GM23338 (cell line): ENCODE data around the gene CMC2. TPM values are rescaled to one million over a fixed set of nuclear protein-coding genes. Genes with fewer than 3 reads are reported as not detected.

Experiments
- ATAC-seq: fragments of 200-7000 bp; cut with Tn5 transposase; 3 replicates; pipeline ENCODE4 v1.9.1; 2020
- DNase-seq: peaks from one replicate; pipeline ENCODE4 v3.0.0-alpha.2; 2015; ENCODE audit warnings: low spot score
- H2AFZ ChIP-seq: fragments of 200-600 bp; sonication (generic); 2 replicates; pipeline ENCODE4 v1.8.0; 2016; ENCODE audit warnings: antibody characterized with exemption, mild to moderate bottlenecking, moderate library complexity
- H3F3A ChIP-seq: fragments of 200-600 bp; sonication (generic); replicated peaks from 2 replicates; pipeline ENCODE4 v1.8.0; 2017; ENCODE audit warnings: antibody characterized with exemption, mixed run types, low read depth
- H3K27ac ChIP-seq: fragments of 200-600 bp; sonication (generic); 2 replicates; pipeline ENCODE4 v1.6.1; 2016; ENCODE audit warnings: low read depth
- H3K27me3 ChIP-seq: fragments of 200-600 bp; sonication (generic); 2 replicates; pipeline ENCODE4 v1.8.0; 2016; ENCODE audit warnings: mild to moderate bottlenecking, mixed run types, moderate library complexity; ENCODE audit not compliant: insufficient read depth
- H3K36me3 ChIP-seq: fragments of 200-600 bp; sonication (generic); 2 replicates; pipeline ENCODE4 v1.8.0; 2016; ENCODE audit warnings: mild to moderate bottlenecking; ENCODE audit not compliant: insufficient read depth
- H3K4me1 ChIP-seq: fragments of 200-600 bp; sonication (generic); 2 replicates; pipeline ENCODE4 v1.8.0; 2016; ENCODE audit warnings: mild to moderate bottlenecking, moderate library complexity; ENCODE audit not compliant: insufficient read depth
- H3K4me2 ChIP-seq: fragments of 200-600 bp; sonication (generic); 2 replicates; pipeline ENCODE4 v1.7.1; 2017; ENCODE audit warnings: mixed run types
- H3K4me3 ChIP-seq: fragments of 200-600 bp; sonication (generic); 2 replicates; pipeline ENCODE4 v1.6.1; 2016; ENCODE audit warnings: mixed run types
- H3K79me2 ChIP-seq: fragments of 200-600 bp; sonication (generic); replicated peaks from 2 replicates; pipeline ENCODE4 v1.8.0; 2017; ENCODE audit warnings: mild to moderate bottlenecking; ENCODE audit not compliant: insufficient read depth
- H3K9me2 ChIP-seq: fragments of 200-600 bp; sonication (generic); 2 replicates; pipeline ENCODE4 v1.8.0; 2017; ENCODE audit not compliant: insufficient read depth
- H4K20me1 ChIP-seq: fragments of 200-600 bp; sonication (generic); replicated peaks from 2 replicates; pipeline ENCODE4 v1.8.0; 2017; ENCODE audit warnings: mild to moderate bottlenecking; ENCODE audit not compliant: insufficient read depth
- H3K27ac Mint-ChIP-seq: 2 replicates; pipeline ENCODE4 v1.8.0; 2020; ENCODE audit warnings: inconsistent platforms, mild to moderate bottlenecking, moderate library complexity, mixed read lengths
- H3K27me3 Mint-ChIP-seq: 3 replicates; pipeline ENCODE4 v1.8.0; 2022; ENCODE audit warnings: low read depth, mild to moderate bottlenecking, moderate library complexity, mixed read lengths, inconsistent platforms; ENCODE audit not compliant: insufficient read depth, poor library complexity
- H3K36me3 Mint-ChIP-seq: 3 replicates; pipeline ENCODE4 v1.8.0; 2021; ENCODE audit warnings: low read depth, mild to moderate bottlenecking, inconsistent platforms, moderate library complexity, mixed read lengths
- H3K4me1 Mint-ChIP-seq: 3 replicates; pipeline ENCODE4 v1.8.0; 2020; ENCODE audit warnings: mild to moderate bottlenecking, inconsistent platforms, mixed read lengths
- H3K4me3 Mint-ChIP-seq: 3 replicates; pipeline ENCODE4 v1.8.0; 2021; ENCODE audit warnings: moderate library complexity, mild to moderate bottlenecking, inconsistent platforms, mixed read lengths
- H3K9me3 Mint-ChIP-seq: 3 replicates; pipeline ENCODE4 v1.8.0; 2020; ENCODE audit warnings: moderate library complexity, mild to moderate bottlenecking, inconsistent platforms, mixed read lengths
- CREB1 ChIP-seq: fragments of 250-450 bp; sonication (Bioruptor Pico); IDR thresholded peaks from 2 replicates; pipeline ENCODE4 v1.5.0; 2020; ENCODE audit warnings: low read depth, mild to moderate bottlenecking, moderate library complexity
- EZH2 ChIP-seq: fragments of 200-600 bp; sonication (generic); IDR thresholded peaks from one replicate; pipeline ENCODE4 v1.8.0; 2017; ENCODE audit warnings: antibody characterized with exemption, mild to moderate bottlenecking, low read depth; ENCODE audit not compliant: unreplicated experiment
- EZH2phosphoT487 ChIP-seq: fragments of 200-600 bp; sonication (generic); IDR thresholded peaks from one replicate; pipeline ENCODE4 v1.8.1; 2018; ENCODE audit warnings: antibody characterized with exemption; ENCODE audit not compliant: unreplicated experiment
- JUNB ChIP-seq: IDR thresholded peaks from one replicate; pipeline ENCODE4 v1.6.1; 2016; ENCODE audit warnings: antibody characterized with exemption; ENCODE audit not compliant: unreplicated experiment
- NANOG ChIP-seq: IDR thresholded peaks from 2 replicates; pipeline ENCODE4 v1.6.1; 2016; ENCODE audit warnings: antibody characterized with exemption, borderline replicate concordance
- POLR2AphosphoS5 ChIP-seq: IDR thresholded peaks from 2 replicates; pipeline ENCODE4 v1.6.1; 2016; ENCODE audit warnings: antibody characterized with exemption, low read depth
- STAT1 ChIP-seq: IDR thresholded peaks from one replicate; pipeline ENCODE4 v1.6.1; 2016; ENCODE audit warnings: antibody characterized with exemption; ENCODE audit not compliant: unreplicated experiment
- polyA plus RNA-seq: library from polyadenylated mRNA; unstranded; fragments of >200 nt; fragmentation: Nextera tagmentation; extraction: Ambion mirVana; gene quantifications from 2 replicates; pipeline ENCODE4 v1.2.1, GENCODE V29; 2016
- total RNA-seq: library from RNA; depleted of rRNA; stranded (reverse); fragments of >200 nt; shearing (Covaris generic); gene quantifications from 2 replicates; pipeline ENCODE4 v1.2.3, GENCODE V29; 2014
- TF ChIP-seq, protein P1 (sequence below): IDR thresholded peaks from 2 replicates; pipeline ENCODE4 v1.6.1; 2016; ENCODE audit warnings: antibody characterized with exemption
- TF ChIP-seq, protein P2 (sequence below): fragments of 250-450 bp; sonication (Bioruptor Pico); IDR thresholded peaks from 2 replicates; pipeline ENCODE4 v1.5.0; 2020; ENCODE audit warnings: mild to moderate bottlenecking, moderate library complexity

CMC2 gene
- total and polyA plus RNA-seq, 2 experiments from 2014 or later = 35.7 to 211 TPM

DNA sequence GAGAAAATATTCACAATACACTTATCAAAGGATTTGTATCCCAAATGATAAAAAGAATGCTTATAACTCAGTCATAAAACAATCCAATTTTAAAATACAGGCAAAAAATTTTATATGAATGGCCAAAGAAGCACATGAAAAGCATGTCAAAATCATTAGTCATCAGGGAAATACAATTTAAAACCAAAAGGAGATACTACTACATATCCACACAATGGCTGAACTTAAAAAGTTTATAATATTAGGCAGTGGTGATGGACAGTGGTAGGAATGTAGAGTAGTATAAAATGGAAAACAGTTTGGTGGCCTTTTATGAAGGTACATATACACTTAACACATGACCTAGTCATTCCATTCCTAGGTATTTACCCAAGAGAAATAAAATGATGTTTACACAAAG lies 12.2 kb downstream of the CMC2 start:
- H3K4me3 ChIP-seq = no peak overlapping the region
- no peaks in the 10 kb centered on the region for H3K4me1 ChIP-seq
- H3K27ac ChIP-seq = no peak overlapping the region
- Mint-ChIP-seq H3K9me3 (no peaks in the 10 kb centered on the region), H3K4me1 (no peaks in the 10 kb centered on the region; the same call in 2 of the 3 replicates), H3K4me3 (no peak overlapping the region), H3K27ac (no peak overlapping the region), H3K36me3 (peaks cover 4% of the 10 kb centered on the region; the same call in 1 of the 3 replicates), H3K27me3 (peaks cover 5% of the 10 kb centered on the region)
- H3K9me2 ChIP-seq = no peaks in the 10 kb centered on the region
- no peak for ATAC-seq
- no peak for TF ChIP-seq CREB1
- no peak for TF ChIP-seq JUNB
- TF ChIP-seq, protein P1, sequence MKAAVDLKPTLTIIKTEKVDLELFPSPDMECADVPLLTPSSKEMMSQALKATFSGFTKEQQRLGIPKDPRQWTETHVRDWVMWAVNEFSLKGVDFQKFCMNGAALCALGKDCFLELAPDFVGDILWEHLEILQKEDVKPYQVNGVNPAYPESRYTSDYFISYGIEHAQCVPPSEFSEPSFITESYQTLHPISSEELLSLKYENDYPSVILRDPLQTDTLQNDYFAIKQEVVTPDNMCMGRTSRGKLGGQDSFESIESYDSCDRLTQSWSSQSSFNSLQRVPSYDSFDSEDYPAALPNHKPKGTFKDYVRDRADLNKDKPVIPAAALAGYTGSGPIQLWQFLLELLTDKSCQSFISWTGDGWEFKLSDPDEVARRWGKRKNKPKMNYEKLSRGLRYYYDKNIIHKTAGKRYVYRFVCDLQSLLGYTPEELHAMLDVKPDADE = no peak
- no peak for TF ChIP-seq EZH2
- TF ChIP-seq STAT1 = no peak
- no peak for TF ChIP-seq NANOG
- TF ChIP-seq POLR2AphosphoS5 = no peak
- H3K36me3 ChIP-seq = no peaks in the 10 kb centered on the region
- DNase-seq = no peak
- H4K20me1 ChIP-seq = peaks cover 26% of the 10 kb centered on the region
- no peak overlapping the region for H2AFZ ChIP-seq
- H3F3A ChIP-seq = no peaks in the 10 kb centered on the region
- H3K4me2 ChIP-seq = no peak overlapping the region
- H3K79me2 ChIP-seq = peaks cover 86% of the 10 kb centered on the region
- H3K27me3 ChIP-seq = no peaks in the 10 kb centered on the region

DNA sequence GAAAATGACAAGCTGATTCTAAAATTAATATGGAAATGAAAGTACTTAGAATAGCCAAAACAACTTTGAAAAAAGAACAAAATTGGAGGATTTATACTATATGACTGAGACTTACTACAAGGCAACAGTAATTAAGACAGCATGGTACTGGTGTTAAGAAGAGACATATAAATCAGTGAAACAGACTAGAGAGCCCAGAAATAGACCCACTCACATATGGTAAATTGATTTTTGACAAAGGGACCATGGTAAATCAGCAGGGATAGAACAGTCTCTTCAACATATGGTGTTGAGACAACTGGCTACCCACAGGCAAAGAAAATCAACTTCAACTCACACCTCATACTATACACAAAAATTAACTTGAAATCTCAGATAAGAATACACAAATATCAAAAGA lies 12.9 kb downstream of the CMC2 start:
- Mint-ChIP-seq H3K27ac (no peak overlapping the region), H3K36me3 (peaks cover 4% of the 10 kb centered on the region; the same call in 1 of the 3 replicates), H3K9me3 (no peaks in the 10 kb centered on the region), H3K4me1 (peaks cover 1% of the 10 kb centered on the region; the same call in 2 of the 3 replicates), H3K27me3 (peaks cover 7% of the 10 kb centered on the region), H3K4me3 (no peak overlapping the region)
- Histone ChIP-seq H3K9me2 (no peaks in the 10 kb centered on the region), H3K79me2 (peaks cover 79% of the 10 kb centered on the region), H2AFZ (no peak overlapping the region), H3K4me1 (no peaks in the 10 kb centered on the region), H3K27me3 (no peaks in the 10 kb centered on the region), H3K4me3 (no peak overlapping the region), H3K27ac (no peak overlapping the region), H3K4me2 (no peak overlapping the region), H3K36me3 (no peaks in the 10 kb centered on the region), H4K20me1 (peaks cover 24% of the 10 kb centered on the region), H3F3A (no peaks in the 10 kb centered on the region)
- DNase-seq = no peak
- no peak for ATAC-seq
- TF ChIP-seq, protein P2, sequence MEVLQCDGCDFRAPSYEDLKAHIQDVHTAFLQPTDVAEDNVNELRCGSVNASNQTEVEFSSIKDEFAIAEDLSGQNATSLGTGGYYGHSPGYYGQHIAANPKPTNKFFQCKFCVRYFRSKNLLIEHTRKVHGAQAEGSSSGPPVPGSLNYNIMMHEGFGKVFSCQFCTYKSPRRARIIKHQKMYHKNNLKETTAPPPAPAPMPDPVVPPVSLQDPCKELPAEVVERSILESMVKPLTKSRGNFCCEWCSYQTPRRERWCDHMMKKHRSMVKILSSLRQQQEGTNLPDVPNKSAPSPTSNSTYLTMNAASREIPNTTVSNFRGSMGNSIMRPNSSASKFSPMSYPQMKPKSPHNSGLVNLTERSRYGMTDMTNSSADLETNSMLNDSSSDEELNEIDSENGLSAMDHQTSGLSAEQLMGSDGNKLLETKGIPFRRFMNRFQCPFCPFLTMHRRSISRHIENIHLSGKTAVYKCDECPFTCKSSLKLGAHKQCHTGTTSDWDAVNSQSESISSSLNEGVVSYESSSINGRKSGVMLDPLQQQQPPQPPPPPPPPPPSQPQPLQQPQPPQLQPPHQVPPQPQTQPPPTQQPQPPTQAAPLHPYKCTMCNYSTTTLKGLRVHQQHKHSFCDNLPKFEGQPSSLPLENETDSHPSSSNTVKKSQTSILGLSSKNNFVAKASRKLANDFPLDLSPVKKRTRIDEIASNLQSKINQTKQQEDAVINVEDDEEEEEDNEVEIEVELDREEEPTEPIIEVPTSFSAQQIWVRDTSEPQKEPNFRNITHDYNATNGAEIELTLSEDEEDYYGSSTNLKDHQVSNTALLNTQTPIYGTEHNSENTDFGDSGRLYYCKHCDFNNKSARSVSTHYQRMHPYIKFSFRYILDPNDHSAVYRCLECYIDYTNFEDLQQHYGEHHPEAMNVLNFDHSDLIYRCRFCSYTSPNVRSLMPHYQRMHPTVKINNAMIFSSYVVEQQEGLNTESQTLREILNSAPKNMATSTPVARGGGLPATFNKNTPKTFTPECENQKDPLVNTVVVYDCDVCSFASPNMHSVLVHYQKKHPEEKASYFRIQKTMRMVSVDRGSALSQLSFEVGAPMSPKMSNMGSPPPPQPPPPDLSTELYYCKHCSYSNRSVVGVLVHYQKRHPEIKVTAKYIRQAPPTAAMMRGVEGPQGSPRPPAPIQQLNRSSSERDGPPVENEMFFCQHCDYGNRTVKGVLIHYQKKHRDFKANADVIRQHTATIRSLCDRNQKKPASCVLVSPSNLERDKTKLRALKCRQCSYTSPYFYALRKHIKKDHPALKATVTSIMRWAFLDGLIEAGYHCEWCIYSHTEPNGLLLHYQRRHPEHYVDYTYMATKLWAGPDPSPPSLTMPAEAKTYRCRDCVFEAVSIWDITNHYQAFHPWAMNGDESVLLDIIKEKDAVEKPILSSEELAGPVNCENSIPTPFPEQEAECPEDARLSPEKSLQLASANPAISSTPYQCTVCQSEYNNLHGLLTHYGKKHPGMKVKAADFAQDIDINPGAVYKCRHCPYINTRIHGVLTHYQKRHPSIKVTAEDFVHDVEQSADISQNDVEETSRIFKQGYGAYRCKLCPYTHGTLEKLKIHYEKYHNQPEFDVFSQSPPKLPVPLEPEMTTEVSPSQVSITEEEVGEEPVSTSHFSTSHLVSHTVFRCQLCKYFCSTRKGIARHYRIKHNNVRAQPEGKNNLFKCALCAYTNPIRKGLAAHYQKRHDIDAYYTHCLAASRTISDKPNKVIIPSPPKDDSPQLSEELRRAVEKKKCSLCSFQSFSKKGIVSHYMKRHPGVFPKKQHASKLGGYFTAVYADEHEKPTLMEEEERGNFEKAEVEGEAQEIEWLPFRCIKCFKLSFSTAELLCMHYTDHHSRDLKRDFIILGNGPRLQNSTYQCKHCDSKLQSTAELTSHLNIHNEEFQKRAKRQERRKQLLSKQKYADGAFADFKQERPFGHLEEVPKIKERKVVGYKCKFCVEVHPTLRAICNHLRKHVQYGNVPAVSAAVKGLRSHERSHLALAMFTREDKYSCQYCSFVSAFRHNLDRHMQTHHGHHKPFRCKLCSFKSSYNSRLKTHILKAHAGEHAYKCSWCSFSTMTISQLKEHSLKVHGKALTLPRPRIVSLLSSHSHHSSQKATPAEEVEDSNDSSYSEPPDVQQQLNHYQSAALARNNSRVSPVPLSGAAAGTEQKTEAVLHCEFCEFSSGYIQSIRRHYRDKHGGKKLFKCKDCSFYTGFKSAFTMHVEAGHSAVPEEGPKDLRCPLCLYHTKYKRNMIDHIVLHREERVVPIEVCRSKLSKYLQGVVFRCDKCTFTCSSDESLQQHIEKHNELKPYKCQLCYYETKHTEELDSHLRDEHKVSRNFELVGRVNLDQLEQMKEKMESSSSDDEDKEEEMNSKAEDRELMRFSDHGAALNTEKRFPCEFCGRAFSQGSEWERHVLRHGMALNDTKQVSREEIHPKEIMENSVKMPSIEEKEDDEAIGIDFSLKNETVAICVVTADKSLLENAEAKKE (CRISPR knock-in tag) = no peak
- TF ChIP-seq EZH2 = no peak
- TF ChIP-seq EZH2phosphoT487 = no peak
